Stimulated activated CD8-positive, alpha-beta memory T cell treated with anti-CD3 and anti-CD28 coated beads, Interleukin-12 subunit alpha, Interleukin-12 subunit beta, amount 100 ng/mL, for 1 hour (primary cell): ENCODE results near the gene ITGA5.

ENCODE experiments used
- DNase-seq: peaks from one replicate; pipeline ENCODE4 v3.0.0-alpha.2; 2020; ENCODE audit warnings: low read depth

Gene ITGA5

DNA sequence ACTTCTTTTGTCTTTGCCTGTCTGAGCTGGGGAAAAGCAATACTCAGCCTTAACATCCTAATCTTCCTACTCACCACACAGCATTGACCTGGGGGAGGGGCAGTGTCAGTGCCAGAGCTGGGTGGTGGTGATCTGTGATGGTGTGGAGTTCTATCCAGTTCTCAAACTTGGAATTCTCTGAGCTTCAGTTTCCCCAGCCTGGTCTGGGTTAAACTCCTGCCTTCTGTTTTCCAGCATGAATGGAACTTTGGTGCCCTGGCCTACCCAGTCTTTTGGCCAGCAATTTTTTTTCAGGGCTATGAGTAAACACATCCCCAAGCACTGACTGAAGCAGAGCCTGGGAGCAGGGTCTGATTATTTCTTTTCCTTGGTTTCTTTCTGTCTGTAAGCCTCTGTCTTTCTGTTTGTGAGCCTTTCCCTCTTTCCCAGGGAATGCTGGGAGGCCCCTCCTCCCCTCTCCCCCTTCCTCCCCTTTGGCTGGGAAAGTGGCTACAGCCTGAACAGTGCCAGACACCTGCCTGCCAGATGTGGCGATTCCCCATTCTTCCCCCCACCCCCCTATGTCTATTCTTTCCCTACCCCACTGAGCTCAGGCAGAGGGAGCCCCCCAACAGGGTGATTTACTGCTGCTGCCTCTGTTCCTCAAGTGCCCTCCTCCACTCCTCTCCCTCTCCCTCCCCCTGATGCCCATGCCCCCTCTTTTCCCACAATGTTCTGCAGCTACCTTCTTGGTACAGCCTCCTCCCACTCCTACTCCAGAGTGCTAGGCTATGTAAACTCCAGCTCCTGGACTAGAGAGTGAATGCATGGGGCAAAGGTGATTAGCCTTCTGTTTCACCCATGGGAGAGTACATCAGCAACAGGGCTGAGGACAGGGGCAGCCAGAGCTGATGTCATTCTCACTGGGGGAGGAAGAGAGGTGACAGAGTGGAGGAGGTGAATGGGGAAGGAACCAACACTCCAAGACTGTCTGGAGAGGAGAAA, 65.9 kb downstream of the ITGA5 start:
- DNase-seq = no peak

DNA sequence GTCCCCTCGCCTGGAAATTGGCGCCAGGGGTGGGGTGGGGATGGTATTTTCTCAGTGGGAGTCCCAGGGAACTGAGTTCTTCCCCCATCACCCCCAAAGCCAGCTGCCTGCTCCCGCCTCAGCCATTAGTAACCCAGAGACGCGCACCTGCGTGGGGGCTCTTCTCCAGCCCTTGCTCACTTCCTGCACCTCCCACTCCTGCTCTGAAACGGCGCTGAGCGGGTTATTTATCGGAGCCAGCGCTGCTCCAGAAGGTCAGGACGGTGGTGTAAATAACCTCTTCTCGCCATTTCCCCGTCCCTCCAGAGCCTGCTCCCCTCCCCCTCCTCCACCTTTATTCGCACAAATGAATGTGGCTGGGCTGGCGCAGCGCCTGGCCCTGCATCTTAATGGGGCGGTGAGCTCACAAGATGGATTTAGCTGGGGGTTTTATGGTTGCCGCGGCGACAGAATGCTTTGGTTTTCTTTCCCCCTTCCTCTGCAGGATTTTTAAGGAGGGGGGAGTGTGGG, 67.0 kb downstream of the ITGA5 start:
- DNase-seq = no peak

DNA sequence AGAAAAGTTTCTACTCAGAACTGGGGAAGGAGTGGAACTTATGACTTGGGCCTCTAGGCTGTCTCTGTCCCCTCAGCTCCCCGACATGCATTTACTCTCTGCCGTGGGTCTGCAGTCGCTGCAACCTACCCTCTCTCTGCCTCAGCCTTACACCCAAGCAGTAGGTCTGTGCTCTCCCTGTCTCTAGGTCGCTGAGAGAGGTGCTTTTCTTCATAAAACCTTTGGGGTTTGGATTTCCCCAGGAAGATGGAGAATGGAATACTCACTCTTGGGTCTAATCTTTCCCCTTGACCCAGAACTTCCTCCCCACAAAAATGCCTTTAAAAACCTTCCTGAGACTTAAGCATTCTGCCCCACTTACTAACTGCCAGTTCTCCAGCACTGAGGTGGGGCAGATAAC, 67.7 kb downstream of the ITGA5 start:
- DNase-seq = no peak

DNA sequence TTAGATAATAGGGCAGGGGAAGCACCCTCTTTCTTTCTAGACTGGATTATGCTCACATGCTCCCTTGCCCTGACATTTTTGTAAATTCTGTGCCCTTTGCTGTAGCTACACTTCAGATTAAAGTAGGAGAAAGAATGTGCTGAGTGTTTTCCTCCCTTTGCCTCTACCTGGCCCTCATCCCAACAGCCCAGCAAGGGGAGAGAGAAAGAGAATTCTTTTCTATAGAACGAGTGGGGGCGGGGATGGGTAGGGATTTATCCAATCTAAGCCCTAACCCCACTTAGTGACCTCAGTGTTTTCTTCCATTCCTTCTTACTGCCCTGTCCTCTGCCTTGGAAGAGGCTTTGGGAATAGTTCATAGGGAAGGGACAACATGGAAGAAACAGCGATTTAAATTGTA, 68.3 kb downstream of the ITGA5 start:
- DNase-seq = no peak

DNA sequence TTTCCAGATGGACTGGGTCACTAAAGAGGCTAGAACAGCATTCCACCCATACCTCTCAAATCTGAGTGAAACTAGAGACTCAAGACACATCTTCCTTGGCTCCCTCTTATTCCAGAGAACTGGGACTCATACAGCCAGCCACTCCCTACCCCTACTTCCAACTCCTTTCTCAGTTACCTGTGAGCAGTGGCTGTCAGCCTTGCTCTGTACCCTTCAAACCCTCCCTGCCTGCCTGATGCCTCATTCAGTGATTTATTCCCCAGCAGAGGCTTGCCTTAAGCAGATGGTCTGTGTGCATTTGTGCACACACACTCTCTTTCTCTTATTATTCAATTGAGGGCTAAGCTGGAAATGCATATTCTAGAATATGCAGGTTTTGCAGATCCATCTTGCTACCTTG, 69.4 kb downstream of the ITGA5 start:
- DNase-seq = no peak

DNA sequence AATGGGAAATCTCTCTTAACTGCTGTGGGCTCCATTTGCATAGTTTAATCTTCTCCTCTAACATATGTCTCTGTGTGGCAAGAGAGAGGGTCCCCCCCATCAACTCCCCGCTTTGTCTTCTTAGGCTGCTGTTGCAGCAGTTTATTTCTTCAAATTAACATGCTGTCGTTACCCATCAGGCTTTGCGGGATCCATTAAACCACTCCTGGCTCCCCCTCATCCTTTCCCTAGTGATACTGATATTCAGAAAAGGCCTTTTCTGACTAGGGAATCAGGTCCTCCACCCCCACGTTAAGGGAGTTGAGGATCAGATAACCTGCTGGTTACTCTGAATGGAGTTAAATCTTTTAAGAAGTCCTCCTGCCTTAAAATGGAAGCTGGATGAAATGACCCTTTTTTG, 70.0 kb downstream of the ITGA5 start:
- no peak for DNase-seq
